GM12878 (cell line): ENCODE results near the gene DPP6. TPM values are rescaled to one million over a fixed set of nuclear protein-coding genes. Genes with fewer than 3 reads are reported as not detected.

Experiments used
- ATAC-seq: fragments of 200-7000 bp; cut with Tn5 transposase; 3 replicates; pipeline ENCODE4 v1.9.1; 2020; ENCODE audit warnings: mild to moderate bottlenecking, moderate library complexity
- BruUV-seq: library from RNA; stranded (reverse); fragments of 400-500 nt; replicated peaks from 2 replicates; lab custom pipeline; 2021; lab: Mats Ljungman, UMichigan
- CTCF ChIA-PET: fragments of 300-600 bp; sonication (Branson Sonifier 250); formaldehyde crosslinking; extraction: SDS; loops from one replicate; lab custom pipeline; 2021; ENCODE audit warnings: inconsistent platforms; lab: Yijun Ruan, JAX
- POLR2A ChIA-PET: fragments of 350-600 bp; formaldehyde crosslinking; extraction: SDS; loops from one replicate; lab custom pipeline; 2021; ENCODE audit warnings: inconsistent platforms; lab: Charles Lee
- RAD21 ChIA-PET: fragments of 300-600 bp; sonication (Branson Sonifier 250); formaldehyde crosslinking; loops from one replicate; lab custom pipeline; 2023; ENCODE audit warnings: antibody characterized with exemption; ENCODE audit not compliant: unreplicated experiment; lab: Charles Lee
- SMC1A ChIA-PET: fragments of 300-600 bp; sonication (Branson Sonifier 250); formaldehyde crosslinking; loops from one replicate; lab custom pipeline; 2023; ENCODE audit not compliant: unreplicated experiment, uncharacterized antibody; lab: Charles Lee
- DNase-seq: peaks from one replicate; pipeline ENCODE4 v3.0.0-alpha.2; 2011; ENCODE audit warnings: low read depth, low spot score
- FAIRE-seq: peaks from 3 replicates; lab custom pipeline; 2011; peaks lifted over from hg19 to GRCh38; lab: Jason Lieb, UNC
- H2AFZ ChIP-seq: 2 replicates; pipeline ENCODE4 v1.6.0; 2011; ENCODE audit warnings: low read depth, low read length, control low read depth; ENCODE audit not compliant: control insufficient read depth
- H3K27ac ChIP-seq: 2 replicates; pipeline ENCODE4 v1.5.1; 2011; ENCODE audit warnings: control low read depth; ENCODE audit not compliant: control insufficient read depth, insufficient read depth
- H3K27me3 ChIP-seq, 2 experiments: replicated peaks in 1 of 2; 2 replicates each; pipeline versions ENCODE4 v1.6.0 to v1.6.1; 2011; ENCODE audit warnings: low read length in 1 of 2; ENCODE audit not compliant: control insufficient read depth in 2 of 2, insufficient read depth in 2 of 2
- H3K36me3 ChIP-seq, 2 experiments: 2 replicates each; pipeline ENCODE4 v1.5.1; 2011; ENCODE audit warnings: low read length in 1 of 2; ENCODE audit not compliant: control insufficient read depth in 2 of 2, insufficient read depth in 2 of 2
- H3K4me1 ChIP-seq: 2 replicates; pipeline ENCODE4 v1.6.1; 2011; ENCODE audit warnings: mild to moderate bottlenecking, low read length, moderate library complexity, mixed read lengths; ENCODE audit not compliant: control insufficient read depth, insufficient read depth
- H3K4me2 ChIP-seq: 2 replicates; pipeline ENCODE4 v1.6.0; 2011; ENCODE audit warnings: control low read depth; ENCODE audit not compliant: control insufficient read depth, insufficient read depth
- H3K4me3 ChIP-seq: fragments of 200-600 bp; sonication (generic); 2 replicates; pipeline ENCODE4 v1.5.1; 2016
- H3K79me2 ChIP-seq: 2 replicates; pipeline ENCODE4 v1.6.0; 2011; ENCODE audit warnings: low read length; ENCODE audit not compliant: control insufficient read depth, insufficient read depth
- H3K9ac ChIP-seq: 2 replicates; pipeline ENCODE4 v1.8.0; 2011; ENCODE audit warnings: low read length, control low read depth, mixed read lengths; ENCODE audit not compliant: control insufficient read depth, insufficient read depth
- H3K9me3 ChIP-seq: replicated peaks from 3 replicates; pipeline ENCODE4 v1.5.1; 2011; ENCODE audit warnings: mild to moderate bottlenecking, low read length; ENCODE audit not compliant: control insufficient read depth, insufficient read depth
- H4K20me1 ChIP-seq: 2 replicates; pipeline ENCODE4 v1.6.0; 2011; ENCODE audit not compliant: control insufficient read depth, insufficient read depth
- ATF2 ChIP-seq: IDR thresholded peaks from 2 replicates; pipeline ENCODE4 v1.6.1; 2012; ENCODE audit warnings: low read length, inconsistent platforms
- ATF3 ChIP-seq: IDR thresholded peaks from 2 replicates; pipeline ENCODE4 v1.6.1; 2011; ENCODE audit warnings: low read depth, mild to moderate bottlenecking, low read length, moderate library complexity, borderline replicate concordance; ENCODE audit errors: extremely low read depth
- CHD1 ChIP-seq: IDR thresholded peaks from 2 replicates; pipeline ENCODE4 v1.6.1; 2012; ENCODE audit warnings: low read depth, low read length, improper control_type of control experiment
- CHD4 ChIP-seq: fragments of 200-600 bp; sonication (generic); IDR thresholded peaks from 2 replicates; pipeline ENCODE4 v1.6.1; 2016; ENCODE audit warnings: mild to moderate bottlenecking
- CREB1 ChIP-seq: IDR thresholded peaks from 2 replicates; pipeline ENCODE4 v1.6.1; 2012; ENCODE audit warnings: low read depth, mild to moderate bottlenecking, inconsistent platforms
- DPF2 ChIP-seq: fragments of 450-650 bp; IDR thresholded peaks from 2 replicates; pipeline ENCODE4 v1.6.1; 2017; ENCODE audit warnings: mild to moderate bottlenecking
- ELK1 ChIP-seq: IDR thresholded peaks from 2 replicates; pipeline ENCODE4 v1.6.1; 2012; ENCODE audit warnings: low read depth, low read length, improper control_type of control experiment
- HCFC1 ChIP-seq: fragments of 150-350 bp; IDR thresholded peaks from 2 replicates; pipeline ENCODE4 v1.6.1; 2014; ENCODE audit warnings: low read length
- IKZF1 ChIP-seq: fragments of 450-650 bp; conservative IDR thresholded peaks from 2 replicates; pipeline ENCODE4 v1.6.1; 2017; ENCODE audit warnings: antibody characterized with exemption, mild to moderate bottlenecking
- MTA2 ChIP-seq: fragments of 450-650 bp; IDR thresholded peaks from 2 replicates; pipeline ENCODE4 v1.6.1; 2016; ENCODE audit warnings: low read depth, mild to moderate bottlenecking, moderate library complexity
- NFIC ChIP-seq: IDR thresholded peaks from 2 replicates; pipeline ENCODE4 v1.6.1; 2012; ENCODE audit warnings: low read depth, mild to moderate bottlenecking, inconsistent platforms, low read length, moderate library complexity
- NFXL1 ChIP-seq: fragments of 450-650 bp; IDR thresholded peaks from 2 replicates; pipeline ENCODE4 v1.6.1; 2017; ENCODE audit warnings: antibody characterized with exemption, mild to moderate bottlenecking, borderline replicate concordance
- PML ChIP-seq: IDR thresholded peaks from 2 replicates; pipeline ENCODE4 v1.6.1; 2012; ENCODE audit warnings: low read length, inconsistent platforms
- RBBP5 ChIP-seq: fragments of 200-600 bp; sonication (generic); conservative IDR thresholded peaks from 2 replicates; pipeline ENCODE4 v1.6.1; 2016
- RELA ChIP-seq: fragments of 450-650 bp; IDR thresholded peaks from 2 replicates; pipeline ENCODE4 v1.8.0; 2014; ENCODE audit warnings: borderline replicate concordance; ENCODE audit not compliant: partially characterized antibody
- SPI1 ChIP-seq: IDR thresholded peaks from 2 replicates; pipeline ENCODE4 v1.6.1; 2011; ENCODE audit warnings: low read depth, mild to moderate bottlenecking, low read length, moderate library complexity, borderline replicate concordance; ENCODE audit not compliant: insufficient read depth
- STAT1 ChIP-seq: fragments of 450-650 bp; conservative IDR thresholded peaks from 2 replicates; pipeline ENCODE4 v1.6.1; 2014; ENCODE audit warnings: antibody characterized with exemption, mild to moderate bottlenecking
- USF2 ChIP-seq: IDR thresholded peaks from 2 replicates; pipeline ENCODE4 v1.6.1; 2011; ENCODE audit warnings: low read depth, low read length, improper control_type of control experiment, borderline replicate concordance
- ZNF24 ChIP-seq: fragments of 450-650 bp; IDR thresholded peaks from 2 replicates; pipeline ENCODE4 v1.6.1; 2017; ENCODE audit warnings: antibody characterized with exemption, mild to moderate bottlenecking
- WGBS: methylation state at CpG from one replicate; pipeline ENCODE4 v1.1.6; 2016; ENCODE audit warnings: low lambda C conversion rate; ENCODE audit not compliant: insufficient replicate concordance, insufficient coverage; ENCODE audit errors: missing lambda C conversion rate; 5-methylcytosine and 5-hydroxymethylcytosine counted together
- in situ Hi-C: fragments of 300-500 bp; cut with MboI; formaldehyde crosslinking; loops from 9 replicates; pipeline ENCODE4 v1.14.3; 2018; ENCODE audit warnings: mixed read lengths
- intact Hi-C: fragments of 100-400 bp; cut with micrococcal nuclease; formaldehyde crosslinking; loops from one replicate; pipeline ENCODE4 v1.14.2; 2022; ENCODE audit not compliant: unreplicated experiment
- polyA plus RNA-seq, 11 experiments: library from polyadenylated mRNA; depleted of rRNA in 4 of 11; unstranded in 6 of 11; stranded (reverse) in 5 of 11; fragments of >200 nt; fragmentation: Nextera tagmentation in 4 of 11; fragmentation: Illumina TruSeq in 1 of 11; extraction: Ambion mirVana in 4 of 11; extraction: Trizol in 1 of 11; gene quantifications; 1 replicate in 1 of 11; 2 replicates in 10 of 11; pipeline versions ENCODE4 v1.2.1 to v1.2.3, GENCODE V29; 2011 to 2016; ENCODE audit warnings: inconsistent platforms in 2 of 11, missing spikeins in 2 of 11, low read depth in 1 of 11
- total RNA-seq, 4 experiments: library from RNA; depleted of rRNA in 3 of 4; stranded (reverse); fragments of >200 nt in 3 of 4; fragmentation: Illumina TruSeq in 1 of 4; extraction: Trizol in 1 of 4; gene quantifications; 2 replicates each; pipeline versions ENCODE4 v1.2.1 to v1.2.3, GENCODE V29; 2013 to 2021

Gene DPP6
- total and polyA plus RNA-seq, 10 of the 15 experiments (the other 5 are each of a cell fraction or from before 2014, with no cell fraction given): not detected

GRCh38 chr7:154186811-154187210 lies 134.6 kb downstream of the DPP6 start:
- Histone ChIP-seq H3K4me1 (no peaks in the 10 kb centered on the region), H2AFZ (no peak overlapping the region), H3K27me3 (no peaks in the 10 kb centered on the region), H3K4me2 (no peak overlapping the region), H3K79me2 (no peaks in the 10 kb centered on the region), H4K20me1 (no peaks in the 10 kb centered on the region), H3K27ac (no peak overlapping the region), H3K4me3 (no peak overlapping the region), H3K9ac (no peak overlapping the region), H3K36me3 (no peaks in the 10 kb centered on the region), H3K9me3 (no peaks in the 10 kb centered on the region)
- 19% methylated on average over 3 of the region's 3 CpGs for WGBS
- CTCF ChIA-PET: no interaction called here
- in situ Hi-C loops: no loop called here
- POLR2A ChIA-PET: no interaction called here
- RAD21 ChIA-PET: no interaction called here
- FAIRE-seq: no peak
- DNase-seq: no peak
- ATAC-seq: no peak
- SMC1A ChIA-PET: no interaction called here
- TF ChIP-seq NFXL1 (no peak), CREB1 (no peak), IKZF1 (no peak), RBBP5 (no peak), ATF3 (no peak), CHD1 (no peak), HCFC1 (no peak), DPF2 (no peak), USF2 (no peak), PML (no peak), NFIC (no peak), MTA2 (no peak), CHD4 (no peak), SPI1 (no peak), ELK1 (no peak), STAT1 (no peak), RELA (no peak), ZNF24 (no peak), ATF2 (no peak)
- BruUV-seq: no TSS peak
- intact Hi-C loops: no loop called here
